Raji (cell line): ENCODE measurements around the gene CDK5RAP2.

Source experiments
- POLR2A ChIP-seq: IDR thresholded peaks from 2 replicates; pipeline ENCODE4 v1.6.1; 2011; ENCODE audit warnings: low read depth, low read length, control low read depth; ENCODE audit not compliant: insufficient read depth

The CDK5RAP2 gene

DNA sequence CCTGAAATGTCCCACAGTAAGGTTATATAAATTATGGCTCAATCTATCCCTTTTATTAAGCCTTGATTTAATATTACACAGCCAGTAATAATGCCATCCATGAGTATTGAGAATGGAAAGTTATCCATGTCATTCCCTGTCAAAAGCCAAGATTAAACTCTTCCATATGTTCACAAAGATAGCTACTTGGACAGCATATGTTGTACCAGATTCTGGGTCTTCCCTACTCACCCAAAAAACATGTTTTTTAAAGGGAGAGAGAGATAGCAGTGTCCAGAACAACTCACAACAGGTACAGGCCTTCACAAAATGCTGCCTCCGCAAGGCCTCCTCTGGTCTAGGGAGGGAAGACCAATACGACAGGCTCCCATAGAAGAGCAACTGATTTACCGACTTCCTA, 15.4 kb downstream of the CDK5RAP2 start:
- TF ChIP-seq POLR2A = no peak

DNA sequence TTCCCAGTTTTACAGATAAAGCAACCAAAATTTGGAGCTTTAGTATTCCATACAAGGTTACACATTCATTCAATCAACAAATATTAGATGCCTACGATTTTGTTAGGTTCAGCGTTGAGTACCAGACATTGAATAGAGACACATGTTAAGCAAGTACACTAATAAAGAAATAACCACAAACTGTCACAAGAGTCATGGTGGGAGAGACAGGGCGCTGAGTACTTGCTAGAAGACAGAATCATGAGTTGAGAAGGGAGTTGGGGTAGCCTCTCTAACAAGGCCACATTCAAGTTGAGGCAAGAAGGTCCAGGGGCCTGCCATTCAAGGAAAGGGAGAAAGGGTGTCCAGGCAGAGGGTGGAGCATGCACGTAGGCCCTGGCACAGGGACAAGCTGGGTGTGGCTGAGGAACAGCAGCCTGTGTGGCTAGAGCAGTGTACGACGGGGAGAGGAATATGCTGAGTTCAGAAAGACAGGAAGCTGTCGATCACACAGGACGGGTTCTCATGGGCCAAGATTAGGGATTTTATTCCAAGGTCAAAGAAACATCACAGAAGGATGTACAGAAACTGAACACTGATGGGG, 17.0 kb downstream of the CDK5RAP2 start:
- no peak for TF ChIP-seq POLR2A

GRCh38 chr9:120561709-120562108, 18.3 kb downstream of the CDK5RAP2 start:
- no peak for TF ChIP-seq POLR2A

- no peak for TF ChIP-seq POLR2A
Measured at GRCh38 chr9:120559546-120559945, 20.4 kb downstream of the CDK5RAP2 start.

- no peak for TF ChIP-seq POLR2A
Measured at GRCh38 chr9:120558454-120558853, 21.5 kb downstream of the CDK5RAP2 start.

GRCh38 chr9:120557205-120557604, 22.8 kb downstream of the CDK5RAP2 start:
- TF ChIP-seq POLR2A = no peak

DNA sequence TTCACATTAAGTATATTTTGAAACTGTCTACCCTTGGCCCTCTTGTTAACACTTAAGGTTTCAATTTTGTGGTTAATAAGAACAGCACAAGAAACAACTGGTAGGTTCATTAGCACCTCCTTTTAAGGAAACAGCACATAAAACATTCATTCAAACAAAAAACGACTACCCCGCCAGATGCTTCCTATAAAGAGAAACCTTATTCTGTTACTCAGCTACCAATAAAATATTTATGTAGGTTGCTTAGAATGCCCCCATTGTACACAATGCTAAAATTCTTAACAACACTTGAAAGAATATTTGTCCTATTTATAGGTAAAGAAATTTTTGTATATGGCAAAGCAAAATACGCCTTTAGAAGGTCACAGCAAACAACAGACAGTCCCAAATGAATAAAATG, 23.2 kb downstream of the CDK5RAP2 start:
- no peak for TF ChIP-seq POLR2A

DNA sequence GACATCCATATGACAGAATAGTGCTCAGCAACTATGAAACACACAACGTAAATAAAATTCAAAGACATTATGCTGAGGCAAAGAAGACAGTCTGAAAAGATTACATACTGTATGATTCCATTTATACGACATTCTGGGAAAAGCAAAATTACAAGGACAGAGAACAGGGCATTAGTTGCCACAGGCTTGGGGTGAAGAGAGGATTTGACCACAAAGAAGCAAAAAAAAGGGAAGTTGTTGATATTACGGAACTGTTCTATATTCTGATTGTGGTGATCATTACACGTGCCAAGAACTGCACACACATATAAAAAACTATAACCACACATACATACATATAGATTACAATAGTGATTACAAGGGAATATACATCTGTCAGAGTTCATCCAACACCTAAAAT, 24.1 kb downstream of the CDK5RAP2 start:
- no peak for TF ChIP-seq POLR2A

DNA sequence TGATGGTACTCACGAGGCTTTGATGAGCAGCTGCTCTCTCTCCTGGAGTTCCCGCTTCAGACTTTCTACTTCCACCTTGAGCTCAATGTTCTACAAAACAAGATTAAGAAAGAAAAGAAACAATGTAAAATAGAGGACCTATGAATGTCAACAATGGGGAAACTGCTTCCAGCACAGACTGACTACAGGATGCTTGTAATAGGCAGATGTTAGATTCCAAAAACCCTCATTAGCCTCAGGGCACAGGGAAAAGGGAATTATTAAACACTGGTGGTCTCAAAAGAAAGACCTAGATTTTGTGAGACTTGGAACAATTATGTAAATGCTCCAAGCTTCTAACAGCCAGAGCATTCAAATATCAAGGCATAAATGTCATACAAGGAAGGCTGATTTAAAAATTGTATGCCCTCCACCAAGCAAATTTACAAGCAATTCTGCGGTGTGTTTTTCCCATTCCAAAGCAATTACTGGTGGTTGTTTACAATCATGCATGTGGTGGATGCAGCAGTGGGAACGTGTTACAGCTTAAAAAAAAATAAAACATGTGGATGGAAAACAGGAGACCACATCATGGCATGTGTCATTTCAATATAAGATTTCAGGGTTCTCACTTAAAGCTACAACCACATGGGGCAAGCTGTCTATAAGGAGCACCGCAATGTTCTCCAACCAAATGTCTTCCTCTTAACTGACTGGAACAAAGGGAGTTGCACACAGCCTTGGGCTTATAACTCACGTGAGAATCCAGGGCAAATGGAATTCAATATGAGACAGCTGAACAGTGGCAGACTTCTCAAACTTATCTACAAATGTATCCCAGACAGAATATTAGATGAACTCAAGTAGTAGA, 34.0 kb downstream of the CDK5RAP2 start:
- TF ChIP-seq POLR2A = no peak

- TF ChIP-seq POLR2A = no peak
Measured at GRCh38 chr9:120544441-120544840, 35.5 kb downstream of the CDK5RAP2 start.

DNA sequence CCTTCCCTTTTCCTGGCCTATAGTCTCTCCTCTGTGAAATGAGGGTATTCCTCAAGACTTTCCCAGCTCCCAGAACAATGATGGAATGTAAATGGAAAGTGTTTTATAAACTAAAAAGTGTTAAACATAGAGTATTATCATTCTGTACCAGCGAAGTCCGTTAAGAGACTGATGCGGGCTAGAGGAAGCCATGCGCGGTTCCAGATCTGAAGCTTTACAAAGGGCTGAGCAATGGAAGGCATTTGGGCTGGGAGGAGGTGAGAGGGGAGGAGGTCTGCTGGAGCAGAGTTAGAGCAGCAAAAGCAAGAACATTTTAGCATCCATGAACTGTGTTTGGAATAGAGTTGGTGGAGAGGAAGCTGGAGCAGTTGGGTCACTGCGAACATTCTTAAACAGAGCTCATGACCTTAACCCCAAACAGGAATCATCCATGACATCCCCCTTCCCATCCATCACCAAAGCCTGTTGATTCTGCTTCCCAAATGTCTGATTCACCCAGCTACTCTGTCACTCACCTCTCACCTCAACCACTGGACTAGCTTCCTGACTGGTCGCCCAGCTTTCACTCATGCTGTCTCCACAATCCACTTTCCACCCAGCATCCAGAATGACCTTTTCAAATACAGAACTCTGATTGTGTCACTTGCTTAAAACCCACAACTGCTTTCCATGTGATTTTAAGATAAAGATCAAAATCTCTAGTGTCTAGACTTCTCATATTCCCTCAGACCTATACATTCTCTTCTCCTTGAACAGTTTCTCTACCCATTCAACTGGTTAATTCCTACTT, 37.1 kb downstream of the CDK5RAP2 start:
- TF ChIP-seq POLR2A = no peak

- no peak for TF ChIP-seq POLR2A
Measured at GRCh38 chr9:120541921-120542320, 38.0 kb downstream of the CDK5RAP2 start.

DNA sequence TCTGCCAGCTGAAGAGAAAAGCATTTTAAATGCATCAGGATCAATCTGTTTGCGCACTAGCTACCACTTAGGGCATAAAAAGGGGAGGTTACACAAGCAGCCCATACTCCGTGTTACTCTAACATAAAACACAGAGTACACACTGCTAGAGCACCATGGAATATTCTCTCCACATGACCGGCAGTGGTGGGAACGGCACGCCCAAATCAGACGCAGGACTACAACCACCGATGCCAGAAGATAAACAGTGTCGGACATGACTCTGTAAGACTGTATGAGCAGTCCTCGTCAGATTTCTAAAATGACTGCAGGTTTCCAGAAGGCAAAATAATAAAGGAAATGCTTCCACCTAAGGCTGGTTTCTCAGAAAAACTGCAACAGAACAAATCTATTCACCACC, 40.0 kb downstream of the CDK5RAP2 start:
- no peak for TF ChIP-seq POLR2A

DNA sequence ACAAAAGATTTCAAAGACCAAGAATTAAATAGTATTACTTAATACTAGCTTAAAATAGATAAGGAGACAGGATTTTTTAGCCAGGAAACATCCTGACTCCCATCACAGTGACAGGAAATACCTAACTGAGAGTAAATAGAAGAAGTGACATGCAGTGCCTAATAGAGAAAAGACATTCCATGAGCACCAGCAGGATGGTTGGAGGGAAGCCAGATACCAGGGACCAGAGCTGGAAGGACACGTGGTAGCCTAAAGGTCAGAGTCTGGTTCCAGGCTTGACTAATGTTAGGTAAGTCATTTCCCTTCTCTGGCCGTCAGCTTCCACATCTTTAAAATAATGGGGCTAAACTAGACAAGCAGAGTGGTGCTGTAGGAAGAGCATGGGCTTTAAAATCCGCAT, 41.6 kb downstream of the CDK5RAP2 start:
- no peak for TF ChIP-seq POLR2A

DNA sequence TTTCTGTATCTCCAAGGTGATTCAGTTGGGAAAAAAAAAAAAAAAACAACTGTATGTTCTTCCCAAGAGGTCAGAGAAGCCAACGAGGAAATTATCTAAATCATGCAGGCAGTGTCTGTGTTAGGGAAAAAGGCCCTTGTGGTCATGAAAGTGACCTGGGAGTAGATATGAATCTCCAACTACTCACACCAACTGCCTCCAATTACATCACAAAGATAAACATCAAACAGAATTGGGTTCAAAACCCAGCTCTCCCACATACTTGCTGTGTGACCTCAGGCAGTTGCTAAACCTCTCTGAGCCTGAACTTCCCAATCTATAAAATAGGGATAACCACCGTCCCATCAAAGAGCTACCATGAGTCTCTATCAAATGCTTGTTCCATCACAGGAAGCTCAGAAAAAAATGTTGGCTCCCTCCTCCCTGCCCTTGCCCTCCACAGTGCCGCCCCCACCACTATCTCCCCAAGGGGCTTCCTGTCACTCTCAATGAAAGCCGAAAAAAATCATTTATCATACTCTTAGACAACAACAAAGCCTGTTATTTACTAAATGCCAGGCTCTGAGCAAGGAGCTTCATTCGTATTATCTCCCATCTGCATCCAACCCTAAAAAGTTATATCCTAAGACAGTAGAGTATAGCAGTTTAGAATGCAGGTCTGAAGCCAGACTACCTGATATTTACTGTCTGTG, 42.9 kb downstream of the CDK5RAP2 start:
- no peak for TF ChIP-seq POLR2A

DNA sequence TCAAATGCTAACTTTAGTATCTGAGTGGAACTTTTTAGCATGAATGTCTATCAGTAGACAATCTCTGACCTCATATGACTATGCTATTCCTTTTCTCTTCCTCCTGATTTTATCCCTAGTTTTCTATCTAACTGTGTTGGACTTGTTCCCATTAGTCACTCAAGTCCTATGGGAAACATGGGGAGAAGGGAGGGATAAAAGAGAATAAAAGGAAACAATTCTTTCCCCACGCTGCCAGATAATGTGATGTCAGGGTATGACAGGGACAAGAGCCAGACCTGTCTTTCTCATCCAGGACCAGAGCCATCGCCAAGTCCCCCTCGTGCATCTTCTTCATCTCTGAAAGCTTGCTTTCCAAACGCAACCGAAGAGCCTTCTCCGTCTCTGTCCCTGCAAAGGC, 43.9 kb downstream of the CDK5RAP2 start:
- TF ChIP-seq POLR2A = no peak

DNA sequence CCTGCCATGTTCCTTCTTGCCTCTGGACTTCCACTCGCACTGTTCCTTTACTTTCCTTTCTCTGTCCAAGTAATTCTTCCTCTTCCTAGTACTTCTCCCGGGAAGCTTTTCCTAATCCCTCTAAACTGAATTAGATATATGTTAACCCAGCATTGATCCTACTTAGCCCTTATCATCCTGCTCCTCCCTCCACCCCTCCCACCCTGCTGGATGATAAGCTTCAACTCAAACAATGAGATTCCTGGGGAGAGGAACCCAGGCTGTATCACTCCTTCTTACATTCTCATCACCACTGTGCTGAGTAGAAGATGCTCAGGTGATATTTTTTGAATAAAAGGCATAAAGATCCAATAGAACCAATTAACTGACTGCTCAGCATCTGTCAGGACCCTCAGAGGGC, 45.7 kb downstream of the CDK5RAP2 start:
- TF ChIP-seq POLR2A = no peak
